NOMO-1 treated with DMSO at 0.1 percent for 48 hours (cell line): ENCODE measurements around the gene SSX1.
"Not testable (repeated sequence)": the region's sequence is repeated elsewhere in the genome, so short reads cannot be mapped to it uniquely, and the experiment has no call there.

Source experiments
- DNase-seq: peaks from one replicate; lab custom pipeline; 2025; ENCODE audit not compliant: unreplicated experiment; lab: John Stamatoyannopoulos, UW

The SSX1 gene, protein sequence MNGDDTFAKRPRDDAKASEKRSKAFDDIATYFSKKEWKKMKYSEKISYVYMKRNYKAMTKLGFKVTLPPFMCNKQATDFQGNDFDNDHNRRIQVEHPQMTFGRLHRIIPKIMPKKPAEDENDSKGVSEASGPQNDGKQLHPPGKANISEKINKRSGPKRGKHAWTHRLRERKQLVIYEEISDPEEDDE

DNA sequence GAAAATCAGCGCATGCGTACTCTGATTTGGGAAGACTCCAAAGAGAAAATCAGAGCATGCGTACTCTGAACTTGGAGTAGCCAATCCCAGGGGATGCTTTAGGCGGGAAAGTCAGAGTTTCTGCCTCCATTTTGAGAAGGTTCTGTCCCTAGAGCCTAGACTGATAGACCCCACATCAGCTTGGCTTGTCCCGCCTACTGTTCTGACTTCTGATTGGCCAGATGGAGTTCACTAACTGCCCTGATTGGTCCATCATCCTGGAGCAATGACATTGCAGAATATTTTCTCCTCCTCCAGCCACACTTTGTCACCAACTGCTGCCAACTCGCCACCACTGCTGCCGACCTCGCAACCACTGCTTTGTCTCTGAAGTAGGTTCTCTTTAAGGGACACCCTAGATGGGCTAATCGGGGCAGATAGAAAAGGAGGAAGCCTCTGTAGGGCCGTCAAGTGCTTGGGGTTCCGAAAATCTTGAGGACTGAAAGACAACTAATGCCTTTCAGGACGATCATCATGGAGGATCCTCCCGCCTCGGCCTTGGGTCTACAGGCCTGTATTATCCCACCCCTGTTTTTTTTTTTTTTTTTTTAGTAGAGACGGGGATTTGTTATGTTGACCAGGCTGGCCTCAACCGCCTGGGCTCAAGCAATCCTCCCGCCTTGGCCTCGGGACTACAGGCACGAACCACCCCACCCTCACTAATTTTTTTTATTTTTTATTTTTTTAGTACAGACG is at the start of gene SSX1:
TSS of gene SSX1 (plus strand) at position 331 of the 735 bp plus-strand sequence. CDS start 1,850 bp downstream, outside the sequence.
- not testable (repeated sequence) for DNase-seq

DNA sequence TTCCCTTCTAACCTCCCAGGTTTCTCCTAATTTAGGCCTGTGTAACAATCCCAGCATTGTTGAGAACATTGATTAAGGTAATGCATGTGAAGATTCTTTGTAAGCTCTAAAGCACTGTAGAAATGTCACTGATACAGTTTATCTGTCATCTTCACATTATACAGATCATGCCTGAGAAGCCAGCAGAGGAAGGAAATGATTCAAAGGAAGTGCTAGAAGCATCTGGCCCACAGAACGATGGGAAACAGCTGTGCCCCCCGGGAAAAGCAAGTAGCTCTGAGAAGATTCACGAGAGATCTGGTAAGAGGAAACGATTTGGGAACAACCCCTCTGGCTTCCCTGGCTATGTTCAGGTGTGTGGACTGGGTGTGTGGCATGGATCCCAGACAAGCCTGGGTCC is 40.9 kb upstream of the SSX1 start:
- DNase-seq: not testable (repeated sequence)

DNA sequence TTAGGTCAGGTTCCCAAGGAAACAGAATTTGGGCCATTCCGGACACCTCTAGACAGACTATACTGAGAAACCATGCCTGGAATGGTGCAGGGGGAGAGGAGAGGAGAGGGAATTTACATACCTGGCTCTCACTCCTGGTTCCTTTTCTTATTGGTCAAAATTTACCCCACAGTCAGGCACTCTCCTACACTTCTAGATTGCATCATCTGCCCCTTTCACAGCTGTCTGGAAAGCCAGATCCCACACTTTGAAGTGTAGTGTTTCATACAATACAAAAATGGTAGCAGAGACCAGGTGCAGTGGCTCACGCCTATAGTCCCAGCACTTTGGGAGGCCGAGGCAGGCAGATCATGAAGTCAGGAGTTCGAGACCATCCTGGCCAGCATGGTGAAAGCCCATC is 31.0 kb upstream of the SSX1 start:
- not testable (repeated sequence) for DNase-seq

DNA sequence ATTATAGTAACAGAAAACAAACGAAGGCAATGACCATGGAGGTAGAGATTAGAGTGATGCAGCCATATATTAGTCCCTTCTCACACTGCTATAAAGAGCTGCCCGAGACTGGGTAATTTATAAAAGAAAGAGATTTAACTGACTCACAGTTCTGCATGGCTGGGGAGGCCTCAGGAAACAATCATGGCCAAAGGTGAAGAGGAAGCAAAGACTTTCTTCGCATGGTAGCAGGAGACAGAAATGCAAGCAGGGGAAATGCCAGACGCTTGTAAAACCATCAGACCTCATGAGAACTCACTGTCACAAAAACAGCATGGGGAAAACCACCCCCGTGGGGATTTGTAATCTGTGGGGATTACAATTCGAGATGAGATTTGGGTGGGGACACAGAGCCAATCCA is 2.2 kb upstream of the SSX1 start:
- DNase-seq: not testable (repeated sequence)

DNA sequence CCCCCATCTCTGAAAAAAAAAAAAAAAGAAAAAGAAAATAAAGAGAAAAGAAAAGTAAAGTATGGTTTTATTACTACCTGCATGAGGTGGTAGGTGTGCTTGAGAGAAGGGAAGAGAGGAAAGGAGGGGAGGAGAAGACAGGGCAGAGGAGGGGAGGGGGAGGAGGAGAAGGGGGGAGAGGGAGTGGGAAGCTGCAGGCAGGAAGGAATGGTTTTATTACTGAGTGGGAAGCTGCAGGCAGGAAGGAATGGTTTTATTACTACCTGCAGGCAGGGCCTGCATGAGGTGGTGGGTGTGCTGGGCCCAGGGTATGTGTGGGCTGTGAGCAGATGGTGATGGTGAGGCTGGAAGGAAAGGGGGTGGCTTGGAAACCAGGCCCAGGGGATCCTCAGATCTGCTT is 19.2 kb downstream of the SSX1 start:
- DNase-seq: not testable (repeated sequence)

DNA sequence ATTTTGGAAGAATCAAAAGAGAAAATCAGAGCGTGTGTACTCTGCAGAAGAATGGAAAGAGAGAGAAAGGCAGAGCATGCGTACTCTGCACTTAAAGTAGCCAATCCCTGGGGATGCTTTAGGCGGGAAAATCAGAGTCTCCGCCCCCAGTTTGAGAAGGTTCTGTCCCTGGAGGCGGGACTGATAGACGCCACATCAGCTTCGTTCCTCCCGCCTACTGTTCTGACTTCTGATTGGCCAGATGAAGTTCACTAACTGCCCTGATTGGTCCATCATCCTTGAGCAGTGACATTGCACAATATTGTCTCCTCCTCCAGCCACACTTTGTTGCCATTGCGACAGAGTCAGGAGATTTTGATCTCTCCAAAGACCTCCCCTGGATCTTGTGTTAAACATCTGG is 23.8 kb downstream of the SSX1 start:
- DNase-seq: no peak

DNA sequence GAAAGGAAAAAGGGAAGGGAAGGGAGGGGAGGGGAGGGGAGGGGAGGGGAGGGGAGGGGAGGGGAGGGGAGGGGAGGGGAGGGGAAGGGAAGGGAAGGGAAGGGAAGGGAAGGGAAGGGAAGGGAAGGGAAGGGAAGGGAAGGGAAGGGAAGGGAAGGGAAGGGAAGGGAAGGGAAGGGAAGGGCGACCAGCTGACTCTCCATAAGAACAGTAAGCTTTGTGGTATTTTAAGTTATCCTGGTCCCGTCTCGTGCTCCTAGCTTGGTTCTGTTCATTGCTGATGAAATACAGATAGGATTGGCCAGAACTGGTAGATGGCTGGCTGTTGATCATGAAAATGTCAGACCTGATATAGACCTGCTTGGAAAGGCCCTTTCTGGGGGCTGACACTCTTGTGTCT is 25.5 kb downstream of the SSX1 start:
- DNase-seq: not testable (repeated sequence)

DNA sequence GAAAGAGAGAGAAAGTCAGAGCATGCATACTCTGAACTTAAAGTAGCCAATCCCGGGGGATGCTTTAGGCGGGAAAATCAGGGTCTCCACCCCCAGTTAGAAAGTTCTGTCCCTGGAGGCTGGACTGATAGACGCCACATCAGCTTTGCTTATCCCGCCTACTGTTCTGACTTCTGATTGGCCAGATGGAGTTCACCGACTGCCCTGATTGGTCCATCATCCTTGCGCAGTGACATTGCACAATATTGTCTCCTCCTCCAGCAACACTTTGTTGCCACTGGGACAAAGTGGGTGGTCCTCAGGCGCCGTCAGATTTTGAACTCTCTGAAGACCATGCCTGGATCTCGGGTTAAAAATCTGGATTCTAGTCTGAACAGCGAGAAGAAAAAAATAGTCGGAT is 51.0 kb downstream of the SSX1 start:
- DNase-seq: no peak

DNA sequence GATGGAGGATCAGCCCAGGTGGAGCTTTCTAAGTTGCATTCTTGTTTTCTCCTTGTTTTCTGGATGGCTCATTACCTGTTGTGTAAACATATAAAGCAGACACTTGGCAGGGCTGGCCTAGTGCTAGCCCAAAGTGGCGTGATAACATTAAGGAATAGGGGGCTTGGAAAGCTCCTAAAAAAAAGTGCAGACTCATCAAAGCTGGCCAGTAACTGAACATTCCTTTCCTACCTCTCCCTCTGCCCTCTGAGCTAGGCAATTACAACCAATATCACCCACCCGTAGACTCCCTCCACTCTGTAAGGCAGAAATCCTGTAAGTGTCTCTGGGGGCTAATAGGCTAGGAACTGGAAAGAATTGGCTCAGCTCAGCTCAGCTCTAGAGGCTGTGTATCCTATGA is 58.8 kb downstream of the SSX1 start:
- not testable (repeated sequence) for DNase-seq
